Measurements from ENCODE around the gene ADGRD1. TPM values are rescaled to one million over a fixed set of nuclear protein-coding genes. Genes with fewer than 3 reads are reported as not detected.

ADGRD1 gene
- total RNA-seq, 1 donor from 2014 or later = 0.98 TPM

DNA sequence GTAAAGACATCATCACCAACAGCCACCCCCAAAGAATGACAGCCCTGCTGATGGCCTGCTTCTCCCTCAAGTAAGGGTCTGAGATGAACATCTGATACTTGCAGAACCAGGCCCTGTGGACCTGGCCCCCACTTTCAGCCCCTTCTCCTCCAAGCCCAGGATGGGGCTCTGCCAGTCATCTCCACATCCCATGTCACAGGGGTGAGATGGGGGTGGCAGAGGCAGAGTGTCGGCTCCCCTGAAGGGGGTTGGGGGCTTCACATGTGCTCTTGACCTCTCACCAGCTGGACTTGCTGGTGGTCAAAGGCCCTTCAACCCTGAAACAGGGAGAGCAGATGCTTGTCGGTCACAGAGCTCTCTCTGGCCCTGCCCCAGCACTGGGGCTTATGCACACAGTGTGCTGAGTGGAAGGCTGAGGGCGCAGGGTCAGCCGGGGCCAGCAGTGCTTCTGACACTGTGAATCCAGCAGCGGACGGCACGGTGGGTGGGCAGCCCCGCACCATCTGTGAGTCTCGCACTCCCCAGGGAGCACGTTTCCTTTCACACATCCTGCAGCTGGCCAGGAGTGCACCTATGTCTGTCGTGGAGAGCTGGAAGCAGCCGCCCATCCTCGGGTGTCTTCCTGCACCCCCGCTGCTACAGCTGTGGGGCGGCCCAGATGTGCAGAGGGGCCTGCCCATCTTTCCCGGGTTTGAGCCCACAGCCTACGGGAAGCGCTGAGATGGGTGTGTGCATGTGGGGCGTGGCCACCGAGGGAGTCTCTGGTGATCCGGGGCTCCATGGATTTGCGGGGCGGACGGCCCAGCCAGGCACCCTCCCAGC, 94.3 kb downstream of the ADGRD1 start:
- H3K27ac Mint-ChIP-seq (ENCODE audit: unreplicated experiment) = no peak overlapping the region

DNA sequence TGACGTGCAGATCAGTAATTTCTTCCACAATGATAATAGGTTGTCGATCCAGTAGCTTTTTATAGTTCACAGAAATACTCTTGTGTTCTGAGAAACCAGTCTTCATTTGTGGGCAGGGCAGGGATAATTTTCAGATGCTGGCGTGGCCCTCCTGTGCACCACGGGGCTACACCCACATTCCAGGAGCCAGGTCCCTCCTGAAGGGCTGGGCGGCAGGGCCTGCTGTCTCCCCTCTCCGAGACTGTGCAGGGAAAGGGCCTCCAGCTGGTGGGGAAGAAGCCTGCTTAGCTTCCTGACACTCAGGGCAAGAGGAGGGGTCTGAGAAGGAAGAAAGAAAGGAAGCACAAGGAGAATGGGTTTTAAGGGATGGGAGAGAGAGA, 94.9 kb downstream of the ADGRD1 start:
- no peak overlapping the region for H3K27ac Mint-ChIP-seq (ENCODE audit: unreplicated experiment)
- H3K9me3 Mint-ChIP-seq = no peaks in the 10 kb centered on the region
- H3K27me3 Mint-ChIP-seq (ENCODE audit: low read depth) = no peaks in the 10 kb centered on the region
- DNase-seq (ENCODE audit: low read depth, low spot score) = no peak
- peaks cover 9% of the 10 kb centered on the region for H3K4me1 Mint-ChIP-seq
- TF ChIP-seq, protein P1, sequence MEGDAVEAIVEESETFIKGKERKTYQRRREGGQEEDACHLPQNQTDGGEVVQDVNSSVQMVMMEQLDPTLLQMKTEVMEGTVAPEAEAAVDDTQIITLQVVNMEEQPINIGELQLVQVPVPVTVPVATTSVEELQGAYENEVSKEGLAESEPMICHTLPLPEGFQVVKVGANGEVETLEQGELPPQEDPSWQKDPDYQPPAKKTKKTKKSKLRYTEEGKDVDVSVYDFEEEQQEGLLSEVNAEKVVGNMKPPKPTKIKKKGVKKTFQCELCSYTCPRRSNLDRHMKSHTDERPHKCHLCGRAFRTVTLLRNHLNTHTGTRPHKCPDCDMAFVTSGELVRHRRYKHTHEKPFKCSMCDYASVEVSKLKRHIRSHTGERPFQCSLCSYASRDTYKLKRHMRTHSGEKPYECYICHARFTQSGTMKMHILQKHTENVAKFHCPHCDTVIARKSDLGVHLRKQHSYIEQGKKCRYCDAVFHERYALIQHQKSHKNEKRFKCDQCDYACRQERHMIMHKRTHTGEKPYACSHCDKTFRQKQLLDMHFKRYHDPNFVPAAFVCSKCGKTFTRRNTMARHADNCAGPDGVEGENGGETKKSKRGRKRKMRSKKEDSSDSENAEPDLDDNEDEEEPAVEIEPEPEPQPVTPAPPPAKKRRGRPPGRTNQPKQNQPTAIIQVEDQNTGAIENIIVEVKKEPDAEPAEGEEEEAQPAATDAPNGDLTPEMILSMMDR (conservative IDR thresholded peaks at IDR 0.05) = no peak
- no peaks in the 10 kb centered on the region for H3K36me3 Mint-ChIP-seq (ENCODE audit: low read depth)
- no peak overlapping the region for H3K4me3 Mint-ChIP-seq

More for the DNA sequence above, 94.3 kb downstream of the ADGRD1 start:
- Mint-ChIP-seq H3K4me3 (no peak overlapping the region), H3K27me3 (ENCODE audit: low read depth) (no peaks in the 10 kb centered on the region), H3K9me3 (no peaks in the 10 kb centered on the region), H3K4me1 (peaks cover 9% of the 10 kb centered on the region), H3K36me3 (ENCODE audit: low read depth) (no peaks in the 10 kb centered on the region)
- DNase-seq (ENCODE audit: low read depth, low spot score) = no peak
- TF ChIP-seq, protein P1 (conservative IDR thresholded peaks at IDR 0.05) = no peak

GRCh38 chr12:131049002-131049401, 95.3 kb downstream of the ADGRD1 start:
- Mint-ChIP-seq H3K27ac (ENCODE audit: unreplicated experiment) (no peak overlapping the region), H3K9me3 (no peaks in the 10 kb centered on the region), H3K4me3 (no peak overlapping the region), H3K36me3 (ENCODE audit: low read depth) (no peaks in the 10 kb centered on the region), H3K4me1 (peaks cover 9% of the 10 kb centered on the region), H3K27me3 (ENCODE audit: low read depth) (no peaks in the 10 kb centered on the region)
- TF ChIP-seq, protein P1 (conservative IDR thresholded peaks at IDR 0.05) = no peak
- no peak for DNase-seq (ENCODE audit: low read depth, low spot score)

DNA sequence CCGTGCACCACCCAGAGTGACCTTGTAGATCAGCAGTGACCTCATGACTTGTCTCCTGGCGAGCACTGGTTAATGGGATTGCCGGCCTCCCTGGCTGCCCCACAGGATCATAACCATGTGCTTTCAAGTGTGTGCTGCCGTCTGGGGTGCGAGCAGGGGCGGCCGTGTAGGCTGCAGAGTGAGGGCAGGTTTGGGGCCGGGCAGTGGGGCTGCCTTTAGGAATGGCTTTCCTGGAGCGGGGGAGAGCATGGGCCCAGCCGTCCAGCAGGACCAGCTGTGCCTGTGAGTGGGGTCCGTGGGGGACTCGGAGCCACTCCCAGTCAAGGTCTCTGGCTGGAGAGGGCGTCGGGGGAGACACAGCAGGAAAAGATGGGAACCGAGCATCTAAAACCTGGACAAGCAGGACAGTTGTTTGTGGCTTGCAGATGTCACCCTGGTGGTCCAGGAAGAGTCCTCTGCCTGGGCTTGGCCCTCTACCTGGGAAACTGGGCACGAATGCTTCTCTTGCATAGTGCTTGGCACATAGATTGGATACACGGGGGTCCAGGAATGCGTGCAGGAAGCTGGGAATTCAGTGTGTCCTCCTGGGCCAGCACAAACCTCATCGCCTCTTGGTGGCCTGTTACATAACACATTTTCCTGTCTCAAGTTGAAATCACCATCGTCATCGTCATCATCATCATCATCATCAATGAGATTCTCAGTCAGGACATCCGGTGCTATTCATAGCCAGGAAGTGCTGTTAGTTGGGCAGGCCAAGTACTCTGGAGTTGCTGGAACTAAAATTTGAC, 96.0 kb downstream of the ADGRD1 start:
- TF ChIP-seq, protein P1 (conservative IDR thresholded peaks at IDR 0.05) = no peak
- Mint-ChIP-seq H3K36me3 (ENCODE audit: low read depth) (no peaks in the 10 kb centered on the region), H3K27ac (ENCODE audit: unreplicated experiment) (no peak overlapping the region), H3K4me1 (peaks cover 9% of the 10 kb centered on the region), H3K27me3 (ENCODE audit: low read depth) (no peaks in the 10 kb centered on the region), H3K4me3 (no peak overlapping the region), H3K9me3 (no peaks in the 10 kb centered on the region)
- no peak for DNase-seq (ENCODE audit: low read depth, low spot score)

DNA sequence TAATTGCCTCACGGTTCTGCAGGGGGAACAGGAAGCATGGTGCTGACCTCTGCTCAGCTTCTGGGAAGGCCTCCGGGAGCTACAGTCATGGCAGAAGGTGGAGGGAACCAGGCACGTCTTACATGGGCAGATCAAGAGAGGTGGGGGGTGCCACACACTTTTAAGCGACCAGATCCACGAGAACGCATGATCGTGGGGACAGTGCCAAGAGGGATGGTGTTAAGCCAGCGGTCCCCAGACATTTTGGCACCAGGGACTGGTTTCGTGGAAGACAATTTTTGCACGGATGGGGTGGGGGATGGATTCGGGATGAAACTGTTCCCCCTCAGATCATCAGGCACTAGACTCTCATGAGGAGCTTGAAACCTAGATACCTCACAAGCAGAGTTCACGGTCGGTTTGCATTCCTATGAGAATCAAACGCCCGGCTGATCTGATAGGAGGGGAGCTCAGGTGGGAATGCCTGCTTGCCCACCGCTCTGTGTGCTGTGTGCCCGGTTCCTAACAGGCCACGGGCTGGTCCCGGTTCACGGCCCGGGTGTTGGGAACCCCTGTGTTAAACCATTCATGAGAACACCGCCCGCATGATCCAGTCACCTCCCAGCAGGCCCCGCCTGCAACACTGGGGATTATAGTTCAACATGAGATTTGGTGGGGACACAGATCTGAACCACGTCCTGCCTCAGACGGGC, 96.9 kb downstream of the ADGRD1 start:
- H3K4me1 Mint-ChIP-seq = peaks cover 9% of the 10 kb centered on the region
- DNase-seq (ENCODE audit: low read depth, low spot score) = no peak
- no peaks in the 10 kb centered on the region for H3K27me3 Mint-ChIP-seq (ENCODE audit: low read depth)
- H3K9me3 Mint-ChIP-seq = no peaks in the 10 kb centered on the region
- H3K36me3 Mint-ChIP-seq (ENCODE audit: low read depth) = no peaks in the 10 kb centered on the region
- H3K4me3 Mint-ChIP-seq = no peak overlapping the region
- TF ChIP-seq, protein P1 (conservative IDR thresholded peaks at IDR 0.05) = no peak
- H3K27ac Mint-ChIP-seq (ENCODE audit: unreplicated experiment) = no peak overlapping the region
